HCT116 (cell line): ENCODE measurements around the gene RPS2. TPM values are rescaled to one million over a fixed set of nuclear protein-coding genes. Genes with fewer than 3 reads are reported as not detected.
A peak's percentile ranks its signal among the peaks of the same experiment; 100 is the strongest.

Source experiments
- ATAC-seq: fragments of 200-7000 bp; cut with Tn5 transposase; 2 replicates; pipeline ENCODE4 v1.9.1; 2020; ENCODE audit warnings: mild to moderate bottlenecking, moderate library complexity
- BruUV-seq: library from RNA; stranded (reverse); fragments of 400-500 nt; replicated peaks from 2 replicates; lab custom pipeline; 2021; lab: Mats Ljungman, UMichigan
- CTCF ChIA-PET: fragments of 300-600 bp; sonication (Branson Sonifier 250); formaldehyde crosslinking; loops from one replicate; lab custom pipeline; 2021; ENCODE audit warnings: antibody characterized with exemption; lab: Charles Lee
- POLR2A ChIA-PET: fragments of 300-600, 350-600 bp; sonication (Branson Sonifier 250); formaldehyde crosslinking; loops from one replicate; lab custom pipeline; 2021; ENCODE audit warnings: antibody characterized with exemption; lab: Charles Lee
- RAD21 ChIA-PET, 2 experiments: fragments of 300-600 bp; sonication (Branson Sonifier 250); formaldehyde crosslinking; loops; one replicate each; lab custom pipeline; 2023; ENCODE audit warnings: low total read pairs in 2 of 2; ENCODE audit not compliant: uncharacterized antibody in 2 of 2, unreplicated experiment in 2 of 2, low non-redundant PET in 1 of 2; lab: Charles Lee
- DNase-seq: peaks from one replicate; pipeline ENCODE4 v3.0.0-alpha.2; 2010; ENCODE audit warnings: low read depth, low spot score
- H2AFZ ChIP-seq: fragments of 200-600 bp; shearing (Covaris generic), sonication (generic); 2 replicates; pipeline ENCODE4 v1.6.1; 2017; ENCODE audit warnings: low read depth, mixed run types, mixed read lengths, antibody characterized with exemption, low read length; ENCODE audit not compliant: poor library complexity, severe bottlenecking
- H3K27ac ChIP-seq: 2 replicates; pipeline ENCODE4 v1.5.1; 2012; ENCODE audit warnings: low read depth, low read length
- H3K27me3 ChIP-seq: fragments of 200-600 bp; sonication (generic); 2 replicates; pipeline ENCODE4 v1.6.1; 2016; ENCODE audit warnings: mixed run types, low read length, mixed read lengths; ENCODE audit not compliant: insufficient read depth
- H3K36me3 ChIP-seq, 2 experiments: fragments of 200-500 bp in 1 of 2; fragments of 200-600 bp in 1 of 2; sonication (Bioruptor generic) in 1 of 2; sonication (generic) in 1 of 2; 2 replicates each; pipeline versions ENCODE4 v1.5.1 to v1.6.1; 2014 to 2016; ENCODE audit warnings: low read length in 2 of 2, inconsistent platforms in 1 of 2, mixed read lengths in 1 of 2, mixed run types in 1 of 2; ENCODE audit not compliant: insufficient read depth in 2 of 2, control insufficient read depth in 1 of 2
- H3K4me1 ChIP-seq, 2 experiments: fragments of 200-600 bp in 1 of 2; sonication (generic) in 1 of 2; 2 replicates each; pipeline versions ENCODE4 v1.5.1 to v1.6.1; 2012 to 2017; ENCODE audit warnings: low read length in 2 of 2, inconsistent platforms in 1 of 2, mild to moderate bottlenecking in 1 of 2, mixed read lengths in 1 of 2, mixed run types in 1 of 2, moderate library complexity in 1 of 2; ENCODE audit not compliant: insufficient read depth in 2 of 2, control insufficient read depth in 1 of 2
- H3K4me2 ChIP-seq: fragments of 200-600 bp; sonication (generic); 2 replicates; pipeline ENCODE4 v1.6.1; 2017; ENCODE audit warnings: mixed run types, low read length, mixed read lengths
- H3K4me3 ChIP-seq, 2 experiments: fragments of 200-600 bp in 1 of 2; sonication (generic) in 1 of 2; replicated peaks in 1 of 2; 2 replicates each; pipeline ENCODE4 v1.5.1; 2011 to 2016; ENCODE audit warnings: low read length in 2 of 2, control low read depth in 1 of 2, low read depth in 1 of 2, mild to moderate bottlenecking in 1 of 2, mixed read lengths in 1 of 2, mixed run types in 1 of 2
- H3K79me2 ChIP-seq: fragments of 200-600 bp; sonication (generic); 2 replicates; pipeline ENCODE4 v1.6.1; 2017; ENCODE audit warnings: mild to moderate bottlenecking, mixed run types, low read length, moderate library complexity, mixed read lengths; ENCODE audit not compliant: insufficient read depth
- H3K9ac ChIP-seq: fragments of 200-600 bp; sonication (generic); 2 replicates; pipeline ENCODE4 v1.6.1; 2016; ENCODE audit warnings: low read length, mixed read lengths
- H3K9me2 ChIP-seq: fragments of 200-600 bp; sonication (generic), shearing (Covaris generic); 2 replicates; pipeline ENCODE4 v1.6.1; 2017; ENCODE audit warnings: mixed run types, mild to moderate bottlenecking, moderate library complexity; ENCODE audit not compliant: insufficient read depth
- H3K9me3 ChIP-seq, 2 experiments: fragments of 200-500 bp in 1 of 2; fragments of 200-600 bp in 1 of 2; sonication (Bioruptor generic) in 1 of 2; sonication (generic) in 1 of 2; 2 replicates each; pipeline ENCODE4 v1.6.1; 2014 to 2017; ENCODE audit warnings: low read length in 2 of 2, mixed read lengths in 2 of 2, inconsistent platforms in 1 of 2, low read depth in 1 of 2, mild to moderate bottlenecking in 1 of 2, mixed run types in 1 of 2, moderate library complexity in 1 of 2; ENCODE audit not compliant: control insufficient read depth in 1 of 2, insufficient read depth in 1 of 2
- H4K20me1 ChIP-seq: fragments of 200-600 bp; sonication (generic), shearing (Covaris generic); 2 replicates; pipeline ENCODE4 v1.6.1; 2017; ENCODE audit warnings: mixed run types, mild to moderate bottlenecking, moderate library complexity; ENCODE audit not compliant: insufficient read depth
- CTCF ChIP-seq, 3 experiments: fragments of 200-600 bp in 1 of 3; sonication (generic) in 1 of 3; IDR thresholded peaks in 2 of 3; conservative IDR thresholded peaks in 1 of 3; 2 replicates each; pipeline ENCODE4 v1.5.1; 2012 to 2017; ENCODE audit warnings: low read depth in 2 of 3, low read length in 2 of 3, antibody characterized with exemption in 1 of 3, borderline replicate concordance in 1 of 3, control low read depth in 1 of 3, mild to moderate bottlenecking in 1 of 3, mixed read lengths in 1 of 3, mixed run types in 1 of 3, moderate library complexity in 1 of 3; ENCODE audit not compliant: insufficient read depth in 1 of 3
- POLR2A ChIP-seq: IDR thresholded peaks from 2 replicates; pipeline ENCODE4 v1.7.0; 2011; ENCODE audit warnings: borderline replicate concordance; ENCODE audit not compliant: insufficient read depth, insufficient read length; ENCODE audit errors: extremely low read depth
- REST ChIP-seq: IDR thresholded peaks from 2 replicates; pipeline ENCODE4 v1.6.1; 2012; ENCODE audit warnings: low read depth
- SIN3A ChIP-seq: IDR thresholded peaks from 2 replicates; pipeline ENCODE4 v1.6.1; 2012; ENCODE audit warnings: low read depth
- intact Hi-C: fragments of 100-400 bp; cut with micrococcal nuclease; formaldehyde crosslinking; loops from 2 replicates; pipeline ENCODE4 v1.10.0; 2022
- total RNA-seq: library from RNA; stranded (reverse); gene quantifications from one replicate; pipeline ENCODE4 v1.2.1, GENCODE V29; 2021; ENCODE audit not compliant: unreplicated experiment

RPS2 gene
- total RNA-seq, 1 experiment from 2014 or later: 6,265 TPM

GRCh38 chr16:1929578-1930337, 34.9 kb downstream of the RPS2 start (continued):
- TF ChIP-seq REST: no peak
- peak; percentile 78 to 92 (median 82) for TF ChIP-seq CTCF (IDR thresholded peaks at IDR 0.05 in 2 of 3, conservative IDR thresholded peaks at IDR 0.05 in 1 of 3; ENCODE audit: borderline replicate concordance in 1 of 3, insufficient read depth in 1 of 3, low read depth in 2 of 3, low read length in 2 of 3)

GRCh38 chr16:1929105-1929504, 35.5 kb downstream of the RPS2 start:
- Histone ChIP-seq H3K9me2 (no peaks in the 10 kb centered on the region), H3K27ac (peak overlapping the region; percentile 68; the same call in 1 of the 2 replicates), H3K4me3 (peak overlapping the region; percentile 42 to 56), H3K9ac (peak overlapping the region; percentile 64), H4K20me1 (no peaks in the 10 kb centered on the region), H2AFZ (peak overlapping the region; percentile 54), H3K4me1 (peaks cover 16 to 23% of the 10 kb centered on the region in 2 experiments), H3K27me3 (no peaks in the 10 kb centered on the region), H3K4me2 (peak overlapping the region; percentile 86), H3K9me3 (no peaks in the 10 kb centered on the region), H3K79me2 (no peaks in the 10 kb centered on the region), H3K36me3 (no peaks in the 10 kb centered on the region)
- ChIA-PET RAD21 (interaction anchor here in 1 of 2 experiments (0.8 kb wide), 1 partner anchor 65 kb away, joined by 4 read pairs; no protein-coding TSS in a partner anchor), POLR2A (interaction anchor here (0.7 kb wide), 2 partner anchors 15 to 36 kb away, joined by 3 to 4 read pairs; partner anchors contain the start of gene RPS2), CTCF (interaction anchor here (0.8 to 1.2 kb wide), 5 partner anchors 14 to 65 kb away, joined by 3 to 5 read pairs (median 3); partner anchors contain the start of gene MSRB1)
- ATAC-seq (peak; percentile 56), DNase-seq (no peak)
- intact Hi-C loops: no loop called here
- BruUV-seq: no TSS peak
- TF ChIP-seq SIN3A (no peak), POLR2A (peak; percentile 1)
